ENCODE measurements around the gene KAT7. TPM values are rescaled to one million over a fixed set of nuclear protein-coding genes. Genes with fewer than 3 reads are reported as not detected.

The KAT7 gene
- total and polyA plus RNA-seq, 2 experiments from 2014 or later, result 31.0 to 187 TPM

DNA sequence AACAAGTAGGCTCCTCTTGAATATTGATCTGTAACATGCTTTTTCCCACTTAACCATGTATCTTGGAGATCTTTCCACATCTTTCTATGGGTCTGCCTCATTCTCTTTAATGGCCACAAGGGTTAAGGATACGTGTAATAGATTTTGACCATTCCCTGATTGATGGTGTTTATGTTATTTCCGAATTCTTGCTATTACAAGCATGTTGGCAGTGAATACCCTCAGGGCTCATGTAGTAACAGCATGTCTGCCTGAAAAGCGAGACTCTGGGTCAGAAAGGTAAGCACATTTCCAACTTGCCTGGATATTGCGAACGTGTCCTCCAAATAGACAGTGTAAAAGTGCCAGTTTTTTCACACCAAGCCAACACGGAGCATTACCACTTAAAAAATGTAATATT, 54.4 kb downstream of the KAT7 start:
- Mint-ChIP-seq H3K27ac (no peak overlapping the region), H3K9me3 (no peaks in the 10 kb centered on the region), H3K27me3 (ENCODE audit: insufficient read depth, low read depth, poor library complexity) (peaks cover 18% of the 10 kb centered on the region), H3K36me3 (ENCODE audit: low read depth) (peaks cover 35% of the 10 kb centered on the region), H3K4me1 (peaks cover 16% of the 10 kb centered on the region), H3K4me3 (no peak overlapping the region)
- Histone ChIP-seq H3K4me2 (no peak overlapping the region), H3K4me1 (ENCODE audit: insufficient read depth) (no peaks in the 10 kb centered on the region), H3F3A (replicated peaks; ENCODE audit: low read depth) (no peaks in the 10 kb centered on the region), H3K9me2 (ENCODE audit: insufficient read depth) (no peaks in the 10 kb centered on the region), H4K20me1 (replicated peaks; ENCODE audit: insufficient read depth) (peaks cover 4% of the 10 kb centered on the region; the same call in 1 of the 2 replicates), H3K36me3 (ENCODE audit: insufficient read depth) (peaks cover 6% of the 10 kb centered on the region; the same call in 1 of the 2 replicates), H3K27me3 (ENCODE audit: insufficient read depth) (no peaks in the 10 kb centered on the region), H3K27ac (ENCODE audit: low read depth) (no peak overlapping the region), H2AFZ (no peak overlapping the region), H3K4me3 (no peak overlapping the region), H3K79me2 (replicated peaks; ENCODE audit: insufficient read depth) (no peaks in the 10 kb centered on the region)
- TF ChIP-seq POLR2AphosphoS5 (IDR thresholded peaks at IDR 0.05; ENCODE audit: low read depth), result no peak
- TF ChIP-seq REST (IDR thresholded peaks at IDR 0.05; ENCODE audit: unreplicated experiment), result no peak
- TF ChIP-seq EZH2 (IDR thresholded peaks at IDR 0.05; ENCODE audit: low read depth, unreplicated experiment), result no peak
- no peak for TF ChIP-seq STAT1 (IDR thresholded peaks at IDR 0.05; ENCODE audit: unreplicated experiment)
- no peak for TF ChIP-seq NANOG (IDR thresholded peaks at IDR 0.05; ENCODE audit: borderline replicate concordance)
- TF ChIP-seq EZH2phosphoT487 (IDR thresholded peaks at IDR 0.05; ENCODE audit: unreplicated experiment), result no peak
- ATAC-seq (no peak), DNase-seq (ENCODE audit: low spot score) (no peak)

GRCh38 chr17:49843774-49844350, 55.4 kb downstream of the KAT7 start:
- no peak overlapping the region for H2AFZ ChIP-seq
- no peaks in the 10 kb centered on the region for H3K79me2 ChIP-seq (replicated peaks; ENCODE audit: insufficient read depth)
- ATAC-seq, result peak; percentile 76
- H3K36me3 Mint-ChIP-seq (ENCODE audit: low read depth), result peaks cover 35% of the 10 kb centered on the region
- H3K27ac Mint-ChIP-seq, result no peak overlapping the region; the same call in 1 of the 2 replicates
- H4K20me1 ChIP-seq (replicated peaks; ENCODE audit: insufficient read depth), result peaks cover 4% of the 10 kb centered on the region; the same call in 1 of the 2 replicates
- H3K27me3 Mint-ChIP-seq (ENCODE audit: insufficient read depth, low read depth, poor library complexity), result peaks cover 20% of the 10 kb centered on the region
- H3K9me2 ChIP-seq (ENCODE audit: insufficient read depth), result no peaks in the 10 kb centered on the region
- H3K4me3 Mint-ChIP-seq, result no peak overlapping the region
- H3K4me1 Mint-ChIP-seq, result peaks cover 24% of the 10 kb centered on the region
- H3K27ac ChIP-seq (ENCODE audit: low read depth), result no peak overlapping the region
- DNase-seq (ENCODE audit: low spot score), result peak; percentile 71
- H3K27me3 ChIP-seq (ENCODE audit: insufficient read depth), result no peaks in the 10 kb centered on the region
- no peak overlapping the region for H3K4me2 ChIP-seq
- H3K4me1 ChIP-seq (ENCODE audit: insufficient read depth), result peaks cover 5% of the 10 kb centered on the region; the same call in 1 of the 2 replicates
- TF ChIP-seq STAT1 (IDR thresholded peaks at IDR 0.05; ENCODE audit: unreplicated experiment) (no peak), ZNF331 (CRISPR knock-in tag; IDR thresholded peaks at IDR 0.05; ENCODE audit: low read depth) (no peak), CREB1 (CRISPR knock-in tag; IDR thresholded peaks at IDR 0.05; ENCODE audit: low read depth) (no peak), CTCF (conservative IDR thresholded peaks at IDR 0.05; ENCODE audit: low read depth in 2 of 2) (peak; percentile 80 to 86)
- TF ChIP-seq, protein P1, sequence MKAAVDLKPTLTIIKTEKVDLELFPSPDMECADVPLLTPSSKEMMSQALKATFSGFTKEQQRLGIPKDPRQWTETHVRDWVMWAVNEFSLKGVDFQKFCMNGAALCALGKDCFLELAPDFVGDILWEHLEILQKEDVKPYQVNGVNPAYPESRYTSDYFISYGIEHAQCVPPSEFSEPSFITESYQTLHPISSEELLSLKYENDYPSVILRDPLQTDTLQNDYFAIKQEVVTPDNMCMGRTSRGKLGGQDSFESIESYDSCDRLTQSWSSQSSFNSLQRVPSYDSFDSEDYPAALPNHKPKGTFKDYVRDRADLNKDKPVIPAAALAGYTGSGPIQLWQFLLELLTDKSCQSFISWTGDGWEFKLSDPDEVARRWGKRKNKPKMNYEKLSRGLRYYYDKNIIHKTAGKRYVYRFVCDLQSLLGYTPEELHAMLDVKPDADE (IDR thresholded peaks at IDR 0.05), result no peak
- peaks cover 6% of the 10 kb centered on the region; the same call in 1 of the 2 replicates for H3K36me3 ChIP-seq (ENCODE audit: insufficient read depth)
- H3K4me3 ChIP-seq, result no peak overlapping the region
- H3F3A ChIP-seq (replicated peaks; ENCODE audit: low read depth), result no peaks in the 10 kb centered on the region
- no peaks in the 10 kb centered on the region for H3K9me3 Mint-ChIP-seq
